ENCODE results near the gene SYPL1.

The SYPL1 gene

GRCh38 chr7:106069471-106070200, 42.5 kb downstream of the SYPL1 start:
- no peaks in the 10 kb centered on the region for H3K9me3 ChIP-seq
- no peaks in the 10 kb centered on the region for H3K27me3 ChIP-seq
- H3K4me1 ChIP-seq = peaks cover 12% of the 10 kb centered on the region
- TF ChIP-seq CTCF (IDR thresholded peaks at IDR 0.05; ENCODE audit: low read depth, low read length) = no peak
- no peak overlapping the region for H3K4me3 ChIP-seq (ENCODE audit: low read depth, low read length)
- no peak for DNase-seq
- H3K36me3 ChIP-seq = no peaks in the 10 kb centered on the region

GRCh38 chr7:106068986-106069385, 43.1 kb downstream of the SYPL1 start:
- Histone ChIP-seq H3K4me1 (peaks cover 13% of the 10 kb centered on the region), H3K36me3 (no peaks in the 10 kb centered on the region), H3K27me3 (no peaks in the 10 kb centered on the region), H3K4me3 (ENCODE audit: low read depth, low read length) (no peak overlapping the region), H3K9me3 (no peaks in the 10 kb centered on the region)
- no peak for TF ChIP-seq CTCF (IDR thresholded peaks at IDR 0.05; ENCODE audit: low read depth, low read length)
- no peak for DNase-seq

DNA sequence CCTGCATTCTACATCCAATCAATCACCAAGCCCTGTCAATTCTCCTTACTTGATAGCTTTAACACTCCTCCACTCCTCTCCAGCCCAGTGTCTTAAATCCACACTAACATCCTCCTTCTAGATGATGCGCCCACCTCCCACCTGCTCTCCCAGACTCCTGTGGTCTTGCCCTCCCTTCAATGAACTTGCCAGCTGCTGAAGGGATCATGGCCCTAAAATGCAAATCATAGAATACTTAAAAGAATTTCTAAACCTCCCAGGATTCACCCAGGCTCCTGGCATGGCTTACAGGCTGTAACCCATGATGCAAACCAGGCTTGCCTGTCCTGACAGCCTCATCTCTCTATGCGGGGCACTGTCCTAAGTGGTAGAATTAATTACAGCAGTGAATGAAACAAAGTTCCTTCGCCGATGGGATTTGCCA, 43.6 kb downstream of the SYPL1 start:
- H3K9me3 ChIP-seq = no peaks in the 10 kb centered on the region
- no peak overlapping the region for H3K4me3 ChIP-seq (ENCODE audit: low read depth, low read length)
- H3K36me3 ChIP-seq = no peaks in the 10 kb centered on the region
- peaks cover 13% of the 10 kb centered on the region for H3K4me1 ChIP-seq
- no peaks in the 10 kb centered on the region for H3K27me3 ChIP-seq
- no peak for DNase-seq
- no peak for TF ChIP-seq CTCF (IDR thresholded peaks at IDR 0.05; ENCODE audit: low read depth, low read length)

DNA sequence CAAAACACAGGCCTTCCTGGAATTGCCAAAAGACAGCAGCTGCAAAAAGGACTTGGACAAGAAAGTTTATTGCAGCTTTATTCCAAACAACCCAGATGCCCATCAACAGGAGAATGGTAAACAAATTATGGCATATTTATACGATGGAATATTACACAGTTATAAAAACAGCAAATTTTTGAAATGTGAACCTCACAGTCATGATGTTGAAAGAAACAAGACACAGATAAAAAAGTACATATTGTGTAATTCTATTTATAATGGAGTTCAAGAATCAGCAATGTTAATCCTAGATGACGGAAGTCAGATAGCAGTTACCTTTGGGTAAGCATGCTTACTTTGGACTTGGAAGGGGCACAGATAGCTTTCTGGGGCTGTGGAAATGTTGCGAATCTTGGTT, 44.4 kb downstream of the SYPL1 start:
- Histone ChIP-seq H3K27me3 (no peaks in the 10 kb centered on the region), H3K4me1 (peaks cover 13% of the 10 kb centered on the region), H3K4me3 (ENCODE audit: low read depth, low read length) (no peak overlapping the region), H3K36me3 (no peaks in the 10 kb centered on the region), H3K9me3 (no peaks in the 10 kb centered on the region)
- no peak for DNase-seq
- TF ChIP-seq CTCF (IDR thresholded peaks at IDR 0.05; ENCODE audit: low read depth, low read length) = no peak

DNA sequence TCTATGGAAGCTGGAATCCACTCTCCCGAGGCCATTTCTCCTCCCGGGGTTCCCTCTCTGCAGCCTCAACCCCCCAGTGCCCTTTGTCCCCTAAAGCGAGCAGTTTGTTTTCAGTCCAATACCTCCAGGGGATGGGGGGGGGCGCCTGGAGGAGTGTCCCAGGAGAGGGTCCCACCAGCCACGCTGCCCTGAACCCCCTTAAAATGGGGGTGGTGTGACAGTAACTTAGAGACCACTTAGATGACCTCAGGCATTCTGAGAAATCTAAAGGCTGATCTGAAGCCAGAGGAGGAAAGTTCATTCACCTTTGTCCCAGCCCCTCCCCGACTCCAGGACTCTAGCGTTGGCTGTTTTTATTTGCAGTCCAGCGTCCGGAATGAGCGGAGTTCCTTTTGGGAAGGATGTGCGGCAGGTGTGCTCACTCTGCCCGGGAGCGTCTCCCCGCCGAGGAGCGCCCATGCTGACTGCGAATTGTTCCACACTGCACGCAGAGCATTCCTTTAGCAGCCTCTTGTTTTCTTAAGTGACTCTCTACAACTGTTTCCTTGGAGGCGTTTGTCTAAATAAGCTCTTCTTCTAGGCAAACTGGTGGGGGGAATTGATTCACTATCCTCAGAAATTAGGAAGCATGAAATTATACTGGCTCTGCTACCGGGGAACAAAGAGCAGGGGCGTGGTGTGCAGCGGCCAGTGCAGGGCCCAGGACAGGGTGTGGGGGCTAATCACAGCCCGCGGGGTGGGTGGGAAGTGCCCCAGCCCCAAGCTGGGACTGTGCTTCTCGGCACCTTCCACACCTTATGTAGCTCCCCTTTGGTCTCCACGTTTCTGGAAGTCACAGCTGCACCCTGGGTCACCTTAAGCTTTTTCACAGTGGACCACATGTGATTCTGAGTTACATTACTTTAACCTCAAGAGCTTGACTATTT, 46.3 kb downstream of the SYPL1 start:
- Histone ChIP-seq H3K9me3 (no peaks in the 10 kb centered on the region), H3K4me1 (peaks cover 13% of the 10 kb centered on the region), H3K36me3 (no peaks in the 10 kb centered on the region), H3K4me3 (ENCODE audit: low read depth, low read length) (peak overlapping the region; percentile 30), H3K27me3 (no peaks in the 10 kb centered on the region)
- DNase-seq = no peak
- TF ChIP-seq CTCF (IDR thresholded peaks at IDR 0.05; ENCODE audit: low read depth, low read length) = no peak
